GM12878 (cell line): Measurements from ENCODE around the gene BICC1. TPM values are rescaled to one million over a fixed set of nuclear protein-coding genes. Genes with fewer than 3 reads are reported as not detected.

Source experiments
- ATAC-seq: fragments of 200-7000 bp; cut with Tn5 transposase; 3 replicates; pipeline ENCODE4 v1.9.1; 2020; ENCODE audit warnings: mild to moderate bottlenecking, moderate library complexity
- BruUV-seq: library from RNA; stranded (reverse); fragments of 400-500 nt; replicated peaks from 2 replicates; lab custom pipeline; 2021; lab: Mats Ljungman, UMichigan
- CTCF ChIA-PET: fragments of 300-600 bp; sonication (Branson Sonifier 250); formaldehyde crosslinking; extraction: SDS; loops from one replicate; lab custom pipeline; 2021; ENCODE audit warnings: inconsistent platforms; lab: Yijun Ruan, JAX
- POLR2A ChIA-PET: fragments of 350-600 bp; formaldehyde crosslinking; extraction: SDS; loops from one replicate; lab custom pipeline; 2021; ENCODE audit warnings: inconsistent platforms; lab: Charles Lee
- RAD21 ChIA-PET: fragments of 300-600 bp; sonication (Branson Sonifier 250); formaldehyde crosslinking; loops from one replicate; lab custom pipeline; 2023; ENCODE audit warnings: antibody characterized with exemption; ENCODE audit not compliant: unreplicated experiment; lab: Charles Lee
- SMC1A ChIA-PET: fragments of 300-600 bp; sonication (Branson Sonifier 250); formaldehyde crosslinking; loops from one replicate; lab custom pipeline; 2023; ENCODE audit not compliant: unreplicated experiment, uncharacterized antibody; lab: Charles Lee
- DNase-seq: peaks from one replicate; pipeline ENCODE4 v3.0.0-alpha.2; 2011; ENCODE audit warnings: low read depth, low spot score
- FAIRE-seq: peaks from 3 replicates; lab custom pipeline; 2011; peaks lifted over from hg19 to GRCh38; lab: Jason Lieb, UNC
- H2AFZ ChIP-seq: 2 replicates; pipeline ENCODE4 v1.6.0; 2011; ENCODE audit warnings: low read depth, low read length, control low read depth; ENCODE audit not compliant: control insufficient read depth
- H3K27ac ChIP-seq: 2 replicates; pipeline ENCODE4 v1.5.1; 2011; ENCODE audit warnings: control low read depth; ENCODE audit not compliant: control insufficient read depth, insufficient read depth
- H3K27me3 ChIP-seq, 2 experiments: replicated peaks in 1 of 2; 2 replicates each; pipeline versions ENCODE4 v1.6.0 to v1.6.1; 2011; ENCODE audit warnings: low read length in 1 of 2; ENCODE audit not compliant: control insufficient read depth in 2 of 2, insufficient read depth in 2 of 2
- H3K36me3 ChIP-seq, 2 experiments: 2 replicates each; pipeline ENCODE4 v1.5.1; 2011; ENCODE audit warnings: low read length in 1 of 2; ENCODE audit not compliant: control insufficient read depth in 2 of 2, insufficient read depth in 2 of 2
- H3K4me1 ChIP-seq: 2 replicates; pipeline ENCODE4 v1.6.1; 2011; ENCODE audit warnings: mild to moderate bottlenecking, low read length, moderate library complexity, mixed read lengths; ENCODE audit not compliant: control insufficient read depth, insufficient read depth
- H3K4me2 ChIP-seq: 2 replicates; pipeline ENCODE4 v1.6.0; 2011; ENCODE audit warnings: control low read depth; ENCODE audit not compliant: control insufficient read depth, insufficient read depth
- H3K4me3 ChIP-seq: fragments of 200-600 bp; sonication (generic); 2 replicates; pipeline ENCODE4 v1.5.1; 2016
- H3K79me2 ChIP-seq: 2 replicates; pipeline ENCODE4 v1.6.0; 2011; ENCODE audit warnings: low read length; ENCODE audit not compliant: control insufficient read depth, insufficient read depth
- H3K9ac ChIP-seq: 2 replicates; pipeline ENCODE4 v1.8.0; 2011; ENCODE audit warnings: low read length, control low read depth, mixed read lengths; ENCODE audit not compliant: control insufficient read depth, insufficient read depth
- H3K9me3 ChIP-seq: replicated peaks from 3 replicates; pipeline ENCODE4 v1.5.1; 2011; ENCODE audit warnings: mild to moderate bottlenecking, low read length; ENCODE audit not compliant: control insufficient read depth, insufficient read depth
- H4K20me1 ChIP-seq: 2 replicates; pipeline ENCODE4 v1.6.0; 2011; ENCODE audit not compliant: control insufficient read depth, insufficient read depth
- ATF2 ChIP-seq: IDR thresholded peaks from 2 replicates; pipeline ENCODE4 v1.6.1; 2012; ENCODE audit warnings: low read length, inconsistent platforms
- ATF7 ChIP-seq: fragments of 450-650 bp; IDR thresholded peaks from 2 replicates; pipeline ENCODE4 v1.6.1; 2016; ENCODE audit warnings: low read depth, mild to moderate bottlenecking
- CBX5 ChIP-seq: sonication (generic); IDR thresholded peaks from 2 replicates; pipeline ENCODE4 v1.6.1; 2016; ENCODE audit warnings: low read depth, moderate library complexity, mild to moderate bottlenecking, inconsistent platforms
- E2F8 ChIP-seq: fragments of 450-650 bp; IDR thresholded peaks from 2 replicates; pipeline ENCODE4 v1.6.1; 2018; ENCODE audit warnings: mild to moderate bottlenecking, low read depth, moderate library complexity; ENCODE audit not compliant: partially characterized antibody
- ETV6 ChIP-seq, 2 experiments: fragments of 450-650 bp in 1 of 2; IDR thresholded peaks in 1 of 2; conservative IDR thresholded peaks in 1 of 2; 2 replicates each; pipeline ENCODE4 v1.6.1; 2014; ENCODE audit warnings: antibody characterized with exemption in 1 of 2, borderline replicate concordance in 1 of 2, low read depth in 1 of 2, mild to moderate bottlenecking in 1 of 2, moderate library complexity in 1 of 2
- IRF4 ChIP-seq: IDR thresholded peaks from 2 replicates; pipeline ENCODE4 v1.6.1; 2011; ENCODE audit warnings: low read depth, low read length
- MEF2A ChIP-seq: IDR thresholded peaks from 2 replicates; pipeline ENCODE4 v1.6.1; 2011; ENCODE audit warnings: low read depth, mild to moderate bottlenecking, low read length, moderate library complexity; ENCODE audit not compliant: insufficient read depth
- SP1 ChIP-seq: IDR thresholded peaks from one replicate; pipeline ENCODE4 v1.6.1; 2011; ENCODE audit warnings: low read depth, low read length
- SPI1 ChIP-seq: IDR thresholded peaks from 2 replicates; pipeline ENCODE4 v1.6.1; 2011; ENCODE audit warnings: low read depth, mild to moderate bottlenecking, low read length, moderate library complexity, borderline replicate concordance; ENCODE audit not compliant: insufficient read depth
- SREBF1 ChIP-seq: IDR thresholded peaks from 2 replicates; pipeline ENCODE4 v1.6.1; 2012; ENCODE audit warnings: mild to moderate bottlenecking, low read length
- TAF1 ChIP-seq: IDR thresholded peaks from 2 replicates; pipeline ENCODE4 v1.6.1; 2011; ENCODE audit warnings: mild to moderate bottlenecking, low read depth, low read length, borderline replicate concordance
- YBX1 ChIP-seq: fragments of 450-650 bp; IDR thresholded peaks from 2 replicates; pipeline ENCODE4 v1.6.1; 2016; ENCODE audit warnings: antibody characterized with exemption
- ZBED1 ChIP-seq: IDR thresholded peaks from 2 replicates; pipeline ENCODE4 v1.6.1; 2016; ENCODE audit warnings: borderline replicate concordance
- ZBTB40 ChIP-seq: fragments of 450-650 bp; IDR thresholded peaks from 2 replicates; pipeline ENCODE4 v1.6.1; 2016; ENCODE audit warnings: mild to moderate bottlenecking, moderate library complexity, borderline replicate concordance
- ZNF24 ChIP-seq: fragments of 450-650 bp; IDR thresholded peaks from 2 replicates; pipeline ENCODE4 v1.6.1; 2017; ENCODE audit warnings: antibody characterized with exemption, mild to moderate bottlenecking
- WGBS: methylation state at CpG from one replicate; pipeline ENCODE4 v1.1.6; 2016; ENCODE audit warnings: low lambda C conversion rate; ENCODE audit not compliant: insufficient replicate concordance, insufficient coverage; ENCODE audit errors: missing lambda C conversion rate; 5-methylcytosine and 5-hydroxymethylcytosine counted together
- in situ Hi-C: fragments of 300-500 bp; cut with MboI; formaldehyde crosslinking; loops from 9 replicates; pipeline ENCODE4 v1.14.3; 2018; ENCODE audit warnings: mixed read lengths
- intact Hi-C: fragments of 100-400 bp; cut with micrococcal nuclease; formaldehyde crosslinking; loops from one replicate; pipeline ENCODE4 v1.14.2; 2022; ENCODE audit not compliant: unreplicated experiment
- polyA plus RNA-seq, 11 experiments: library from polyadenylated mRNA; depleted of rRNA in 4 of 11; unstranded in 6 of 11; stranded (reverse) in 5 of 11; fragments of >200 nt; fragmentation: Nextera tagmentation in 4 of 11; fragmentation: Illumina TruSeq in 1 of 11; extraction: Ambion mirVana in 4 of 11; extraction: Trizol in 1 of 11; gene quantifications; 1 replicate in 1 of 11; 2 replicates in 10 of 11; pipeline versions ENCODE4 v1.2.1 to v1.2.3, GENCODE V29; 2011 to 2016; ENCODE audit warnings: inconsistent platforms in 2 of 11, missing spikeins in 2 of 11, low read depth in 1 of 11
- total RNA-seq, 4 experiments: library from RNA; depleted of rRNA in 3 of 4; stranded (reverse); fragments of >200 nt in 3 of 4; fragmentation: Illumina TruSeq in 1 of 4; extraction: Trizol in 1 of 4; gene quantifications; 2 replicates each; pipeline versions ENCODE4 v1.2.1 to v1.2.3, GENCODE V29; 2013 to 2021

Gene BICC1
- total and polyA plus RNA-seq, 10 of the 15 experiments (the other 5 are each of a cell fraction or from before 2014, with no cell fraction given): 0.01 to 0.10 (median 0.04) TPM; not detected in 5

- ChIA-PET POLR2A (no interaction called here), SMC1A (interaction anchor here (1.0 kb wide), 1 partner anchor 12 kb away, joined by 3 read pairs; no protein-coding TSS in a partner anchor), RAD21 (no interaction called here), CTCF (no interaction called here)
- intact Hi-C loops (no loop called here), in situ Hi-C loops (no loop called here)
- no peaks in the 10 kb centered on the region for H3K9me3 ChIP-seq
- H3K36me3 ChIP-seq: no peaks in the 10 kb centered on the region
- H3K79me2 ChIP-seq: no peaks in the 10 kb centered on the region
- H3K4me3 ChIP-seq: no peak overlapping the region
- no peak overlapping the region for H2AFZ ChIP-seq
- no peak for DNase-seq
- no peaks in the 10 kb centered on the region for H4K20me1 ChIP-seq
- no peak for TF ChIP-seq ETV6 (conservative IDR thresholded peaks at IDR 0.05 in 1 of 2, IDR thresholded peaks at IDR 0.05 in 1 of 2; ENCODE audit: borderline replicate concordance in 1 of 2, low read depth in 1 of 2)
- TF ChIP-seq E2F8: no peak
- no peak for TF ChIP-seq YBX1
- TF ChIP-seq ZBTB40: no peak
- TF ChIP-seq SPI1: no peak
- TF ChIP-seq ZBED1: no peak
- TF ChIP-seq ZNF24: no peak
- TF ChIP-seq MEF2A: no peak
- TF ChIP-seq CBX5: no peak
- no peak for TF ChIP-seq SREBF1
- TF ChIP-seq ATF7: no peak
- TF ChIP-seq IRF4: no peak
- TF ChIP-seq ATF2: no peak
- TF ChIP-seq TAF1: no peak
- no peak for TF ChIP-seq SP1
- no peak for FAIRE-seq
- H3K27ac ChIP-seq: no peak overlapping the region
- no peaks in the 10 kb centered on the region for H3K4me1 ChIP-seq
- no peak for ATAC-seq
- H3K27me3 ChIP-seq: no peaks in the 10 kb centered on the region
- 50% methylated on average over 2 of the region's 2 CpGs for WGBS
- H3K9ac ChIP-seq: no peak overlapping the region
- H3K4me2 ChIP-seq: no peak overlapping the region
- no TSS peak for BruUV-seq
Measured at GRCh38 chr10:58859526-58859925, 346.9 kb downstream of the BICC1 start.
